GM19463 (cell line): ENCODE data around the gene CTAGE1.
"Not testable (repeated sequence)": the region's sequence is repeated elsewhere in the genome, so short reads cannot be mapped to it uniquely, and the experiment has no call there.

ENCODE experiments used
- ATAC-seq: cut with Tn5 transposase; IDR thresholded peaks from one replicate; pipeline ENCODE4 v1.9.1; 2021; ENCODE audit warnings: mild to moderate bottlenecking, moderate library complexity; ENCODE audit not compliant: unreplicated experiment

Gene CTAGE1

DNA sequence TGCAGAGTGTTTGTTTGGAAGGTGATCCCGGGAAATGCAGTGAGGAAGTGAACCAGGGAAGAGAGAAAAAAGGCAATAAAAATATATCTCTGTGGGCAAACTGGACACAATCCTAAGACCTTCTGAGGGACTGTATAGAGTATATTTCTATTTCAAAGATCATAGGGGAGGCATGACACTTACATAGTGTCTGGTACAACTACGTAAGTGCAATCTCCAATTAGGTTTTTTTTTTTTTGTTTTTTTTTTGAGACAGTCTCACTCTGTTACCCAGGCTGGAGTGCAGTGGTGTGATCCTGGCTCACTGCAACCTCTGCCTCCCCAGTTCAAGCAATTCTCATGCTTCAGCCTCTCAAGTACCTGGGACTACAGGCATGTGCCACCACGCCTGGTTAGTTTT is 24.6 kb downstream of the CTAGE1 start:
- ATAC-seq = not testable (repeated sequence)

DNA sequence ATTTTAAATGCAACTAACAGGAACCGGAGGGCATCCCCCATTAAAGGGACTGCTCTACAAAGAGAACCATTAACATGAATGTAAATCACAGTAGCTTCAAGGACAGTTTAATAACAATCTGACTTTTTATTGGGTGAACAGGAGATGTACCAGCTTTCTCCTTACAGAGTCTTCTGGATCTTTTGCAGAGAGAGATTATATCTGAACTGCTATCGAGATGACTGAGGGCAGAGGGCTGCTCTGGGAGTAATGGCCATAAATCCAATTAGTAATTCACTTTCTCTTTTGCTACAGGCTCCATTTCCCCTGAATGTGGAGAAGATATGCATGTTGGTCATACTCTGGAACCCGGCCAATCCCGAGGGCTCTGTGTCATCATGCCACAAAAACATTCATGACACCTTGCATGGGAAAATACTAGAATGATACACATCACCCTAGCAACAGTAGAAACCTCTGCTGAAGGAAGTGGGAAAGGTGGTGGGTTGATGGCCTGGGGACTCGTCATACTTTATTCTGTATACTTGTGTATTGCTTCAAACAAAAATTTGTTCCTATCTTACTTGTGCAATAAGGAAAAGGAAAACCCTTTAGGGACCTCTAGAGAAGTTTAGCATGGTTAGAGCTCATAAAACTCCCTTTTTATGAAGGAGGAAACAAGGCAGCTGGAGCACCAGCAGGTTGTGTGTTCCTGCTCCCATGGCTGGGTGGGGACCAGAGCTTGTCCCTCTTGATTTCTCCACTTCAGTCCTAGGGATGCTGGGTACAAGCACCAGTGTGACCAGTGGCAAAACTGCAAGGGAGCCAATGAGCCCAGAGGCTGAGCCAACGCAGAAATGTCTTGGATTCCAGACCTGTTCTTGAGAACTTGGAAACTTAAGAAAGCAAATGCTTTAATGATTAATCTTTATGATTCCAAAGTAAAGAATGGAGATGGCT is 26.0 kb downstream of the CTAGE1 start:
- ATAC-seq = no peak

- no peak for ATAC-seq
Observed at GRCh38 chr18:22387787-22388186, 29.9 kb downstream of the CTAGE1 start.

GRCh38 chr18:22387364-22387763 is 30.4 kb downstream of the CTAGE1 start:
- no peak for ATAC-seq

GRCh38 chr18:22385718-22386117 is 32.0 kb downstream of the CTAGE1 start:
- no peak for ATAC-seq

GRCh38 chr18:22378672-22379282 is 38.9 kb downstream of the CTAGE1 start:
- ATAC-seq = no peak

DNA sequence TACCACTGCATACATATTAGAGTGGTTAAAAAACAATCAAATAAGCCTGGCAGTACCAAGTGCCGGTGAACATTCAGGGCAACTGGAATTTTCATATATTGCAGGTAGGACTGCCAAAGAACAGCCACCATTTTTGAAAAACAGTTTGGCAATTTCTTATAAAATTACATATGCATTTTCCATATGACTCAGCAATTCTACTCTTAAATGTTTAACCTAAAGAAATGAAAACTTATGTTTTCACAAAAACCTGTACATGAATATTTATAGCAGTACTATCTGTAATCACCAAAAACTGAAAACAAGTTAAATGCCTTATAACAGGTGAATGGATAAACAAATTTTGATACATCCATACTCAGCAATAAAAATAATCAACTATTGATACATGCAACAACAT is 39.9 kb downstream of the CTAGE1 start:
- no peak for ATAC-seq

DNA sequence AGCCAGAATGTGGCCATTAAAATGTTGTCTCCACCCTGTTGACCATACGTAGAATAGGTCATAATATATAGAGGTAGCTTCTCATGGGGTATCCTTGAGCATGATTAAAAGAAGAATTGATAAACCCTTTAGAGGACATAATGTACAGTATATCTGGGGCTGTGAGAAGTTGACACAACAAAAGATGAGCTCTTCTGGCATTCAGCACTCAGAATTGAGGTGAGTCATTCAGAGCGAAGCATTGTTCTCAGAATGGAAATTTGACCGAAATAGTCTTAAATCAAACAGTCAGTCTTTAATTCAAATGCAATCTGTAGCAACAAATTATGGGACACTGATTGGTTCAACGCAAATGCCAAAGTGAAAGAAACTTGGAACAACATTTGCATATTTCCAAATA is 47.3 kb downstream of the CTAGE1 start:
- no peak for ATAC-seq

DNA sequence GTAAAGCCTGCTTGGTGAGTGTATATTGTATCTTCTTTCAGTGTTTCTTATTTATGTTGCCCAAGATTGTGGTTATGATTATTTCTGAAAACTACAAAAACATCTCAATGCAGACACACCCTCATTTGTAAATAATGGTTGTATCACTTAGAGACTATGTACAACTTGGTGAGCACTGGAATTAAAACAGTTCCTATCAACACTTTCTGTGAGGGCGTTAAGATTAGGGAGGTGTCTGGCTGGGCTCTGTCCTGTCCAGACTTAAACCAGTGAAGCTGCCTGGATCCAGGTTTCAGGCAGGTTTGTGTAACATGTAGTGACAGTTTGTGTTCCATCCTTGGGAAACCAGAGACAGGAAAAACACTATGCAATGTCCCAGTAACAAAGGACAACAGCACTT is 49.7 kb downstream of the CTAGE1 start:
- ATAC-seq = no peak

GRCh38 chr18:22367303-22367702 is 50.4 kb downstream of the CTAGE1 start:
- no peak for ATAC-seq

GRCh38 chr18:22363867-22364463 is 53.8 kb downstream of the CTAGE1 start:
- ATAC-seq = no peak
